NCI-H1436 (cell line): ENCODE results near the gene BTBD18.
"Not testable (repeated sequence)": the region's sequence is repeated elsewhere in the genome, so short reads cannot be mapped to it uniquely, and the experiment has no call there.

Experiments
- DNase-seq: peaks from one replicate; lab custom pipeline; 2025; lab: John Stamatoyannopoulos, UW

Gene BTBD18

GRCh38 chr11:57729479-57729878, 22.1 kb downstream of the BTBD18 start:
- DNase-seq: no peak

GRCh38 chr11:57728829-57729228, 22.8 kb downstream of the BTBD18 start:
- no peak for DNase-seq

DNA sequence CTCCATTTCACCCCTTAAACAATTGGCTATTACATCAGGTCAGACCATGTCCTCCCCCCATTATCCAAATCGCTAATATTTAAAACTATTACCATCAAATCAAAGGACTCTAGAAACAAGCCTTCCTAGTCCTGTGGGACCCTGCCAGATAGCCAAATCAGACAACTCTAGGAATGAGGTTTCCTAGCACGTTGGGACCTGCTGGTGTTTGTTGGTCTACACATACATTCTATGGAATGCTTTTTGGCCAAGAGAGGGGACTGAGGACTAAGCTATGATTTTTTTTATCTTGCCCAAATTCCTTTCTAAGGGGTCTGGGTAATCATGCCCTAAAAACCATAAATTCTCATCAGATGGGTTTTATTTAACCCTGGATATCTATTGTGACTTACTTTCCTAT, 24.4 kb downstream of the BTBD18 start:
- no peak for DNase-seq

- DNase-seq: not testable (repeated sequence)
Observed at GRCh38 chr11:57716726-57717125, 34.9 kb downstream of the BTBD18 start.

DNA sequence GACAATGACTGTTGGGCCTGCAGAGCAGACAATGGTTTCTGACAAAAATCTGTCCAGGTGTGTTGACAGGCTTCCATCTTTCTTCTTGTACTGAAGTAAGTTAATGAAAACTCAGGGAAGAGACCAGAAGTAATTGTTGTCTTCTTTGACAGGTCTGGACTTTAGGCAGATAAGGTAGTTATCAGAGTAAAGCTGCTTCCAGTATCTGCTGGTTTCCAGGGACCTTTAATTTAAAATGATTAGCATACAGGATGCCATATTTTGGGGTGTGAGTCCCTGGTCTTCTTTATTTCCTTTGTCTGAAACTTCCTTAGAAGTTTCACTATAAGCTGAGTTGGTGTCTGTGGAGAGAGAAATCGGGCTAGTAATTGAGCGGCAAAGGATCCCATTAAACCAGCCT, 37.8 kb downstream of the BTBD18 start:
- DNase-seq: no peak

DNA sequence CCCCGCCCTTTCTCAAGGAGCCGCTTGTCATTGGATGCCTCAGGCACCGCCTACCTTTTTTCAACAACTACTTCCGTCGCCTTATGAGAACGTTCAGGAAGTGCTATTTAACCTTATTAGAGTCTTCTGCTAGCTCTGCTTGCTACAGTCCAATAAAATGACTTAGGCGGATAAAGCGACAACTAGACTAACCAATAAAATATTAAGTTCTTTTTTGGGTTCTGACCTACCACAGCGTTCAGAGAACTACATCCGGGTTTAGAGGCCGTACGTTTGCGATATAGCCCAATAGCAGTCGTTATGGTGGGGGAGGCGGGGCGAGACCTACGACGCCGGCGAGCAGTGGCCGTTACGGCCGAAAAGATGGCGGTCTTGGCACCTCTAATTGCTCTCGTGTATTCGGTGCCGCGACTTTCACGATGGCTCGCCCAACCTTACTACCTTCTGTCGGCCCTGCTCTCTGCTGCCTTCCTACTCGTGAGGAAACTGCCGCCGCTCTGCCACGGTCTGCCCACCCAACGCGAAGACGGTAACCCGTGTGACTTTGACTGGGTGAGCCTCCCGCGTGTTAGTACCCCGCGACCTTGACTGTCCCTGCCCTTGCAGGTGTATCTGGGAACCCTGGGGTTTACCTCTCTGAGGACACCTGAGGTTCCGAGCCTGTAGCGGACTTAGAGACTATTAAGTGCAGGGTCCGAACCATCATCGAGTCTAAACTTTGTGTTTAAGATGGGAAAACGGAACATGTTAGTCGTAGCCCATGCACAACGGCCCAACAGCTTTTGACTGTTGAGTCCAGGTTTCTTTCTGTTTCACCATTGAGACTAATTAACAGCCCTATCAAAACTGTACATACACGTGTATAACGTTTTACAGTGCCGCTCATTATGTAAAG, 39.1 kb downstream of the BTBD18 start, which contains the start of gene TMX2:
Gene TMX2 (plus strand): TSS at position 338 of the 895 bp plus-strand sequence. CDS start 26 bp downstream, at position 364.
- DNase-seq: peak; percentile 98

DNA sequence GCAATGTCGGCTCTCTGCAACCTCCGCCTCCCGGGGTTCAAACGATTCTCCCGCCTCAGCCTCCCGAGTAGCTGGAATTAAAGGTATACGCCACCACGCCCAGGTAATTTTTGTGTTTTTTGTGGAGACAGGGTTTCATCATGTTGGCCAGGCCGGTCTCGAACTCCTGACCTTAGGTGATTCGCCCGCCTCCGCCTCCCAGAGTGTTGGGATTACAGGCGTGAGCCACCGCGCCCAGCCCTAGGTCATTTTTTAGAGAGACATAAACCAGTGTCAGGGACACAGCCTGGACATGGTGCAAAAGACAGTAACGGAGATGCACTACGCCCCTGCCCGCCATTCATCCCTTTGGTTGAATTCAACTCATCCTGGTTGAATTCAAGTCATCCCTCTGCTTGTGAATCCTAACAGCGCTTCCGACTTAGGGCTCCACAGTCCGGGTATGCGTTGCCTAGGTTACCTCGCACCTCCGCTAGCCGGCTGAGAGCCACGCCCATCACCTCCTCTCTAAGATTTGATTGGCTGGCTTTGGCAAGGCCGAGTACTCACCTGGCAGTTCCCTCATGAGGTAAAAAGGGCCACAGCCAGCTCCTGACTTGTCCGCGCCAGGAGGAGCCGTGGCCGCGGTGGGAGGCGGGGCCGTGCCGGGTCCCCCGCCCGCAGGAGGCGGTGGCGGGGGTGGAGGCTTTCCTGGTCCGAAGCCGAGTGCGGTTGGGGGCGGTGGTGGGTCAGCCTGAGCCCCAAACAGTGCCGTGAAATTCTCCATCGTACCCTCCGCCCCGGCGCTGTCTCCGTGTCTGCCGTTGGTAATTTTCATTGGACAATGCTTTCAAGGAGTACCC, 40.0 kb downstream of the BTBD18 start, which contains the start of gene MED19:
Gene MED19 (minus strand): TSS at position 802 of the 842 bp plus-strand sequence. CDS start 36 bp downstream, at position 766.
- peak; percentile 85 for DNase-seq

DNA sequence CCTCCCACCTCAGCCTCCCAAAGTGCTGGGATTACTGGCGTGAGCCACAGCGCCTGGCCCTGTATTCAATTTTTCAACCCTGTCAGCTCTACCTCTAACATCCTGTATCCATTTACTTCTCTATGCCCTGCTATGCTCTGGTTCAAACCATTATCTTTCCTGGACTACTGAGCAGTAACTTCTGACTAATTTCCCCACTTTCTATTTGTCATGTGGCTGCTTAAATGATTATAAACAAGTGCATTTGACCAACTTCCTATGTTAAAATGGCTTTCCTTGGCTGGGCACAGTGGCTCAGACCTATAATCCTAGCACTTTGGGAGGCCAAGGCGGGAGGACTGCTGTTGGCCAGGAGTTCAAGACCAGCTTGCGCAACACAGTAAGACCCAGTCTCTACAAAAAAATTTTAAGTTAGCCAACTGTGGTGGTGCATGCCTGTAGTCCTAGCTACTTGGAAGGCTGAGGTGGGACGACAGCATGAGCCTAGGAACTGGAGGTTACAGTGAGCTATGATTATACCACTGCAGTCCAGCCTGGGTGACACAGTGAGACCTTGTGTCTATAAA, 41.7 kb downstream of the BTBD18 start:
- DNase-seq: no peak

- not testable (repeated sequence) for DNase-seq
Observed at GRCh38 chr11:57705432-57705831, 46.2 kb downstream of the BTBD18 start.

GRCh38 chr11:57704932-57705331, 46.7 kb downstream of the BTBD18 start:
- DNase-seq: no peak

- no peak for DNase-seq
Observed at GRCh38 chr11:57703341-57703740, 48.3 kb downstream of the BTBD18 start.

DNA sequence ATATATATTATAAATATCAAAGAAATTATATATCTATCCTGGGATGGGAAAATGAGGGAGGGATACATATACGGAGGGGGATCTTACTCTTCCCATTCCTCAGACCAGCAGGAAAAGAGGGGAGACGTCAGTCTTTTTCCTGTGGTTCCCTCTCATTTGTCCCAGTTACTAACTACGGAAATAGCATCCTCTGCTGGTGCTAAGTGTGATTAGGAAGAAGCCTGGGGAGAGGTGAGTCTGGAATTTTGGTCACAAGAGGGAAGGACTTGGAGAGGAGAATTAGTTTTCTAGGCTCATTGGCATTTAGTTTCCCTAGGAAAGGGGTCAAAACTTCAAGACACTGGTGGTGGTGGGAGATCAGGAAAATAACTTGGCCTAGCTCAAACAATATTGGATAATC, 51.2 kb downstream of the BTBD18 start:
- no peak for DNase-seq

- no peak for DNase-seq
Observed at GRCh38 chr11:57699813-57700212, 51.8 kb downstream of the BTBD18 start.

GRCh38 chr11:57698843-57699365, 52.7 kb downstream of the BTBD18 start:
- DNase-seq: no peak
